ENCODE results near the gene PIP5K1C. TPM values are rescaled to one million over a fixed set of nuclear protein-coding genes. Genes with fewer than 3 reads are reported as not detected.
A peak's percentile ranks its signal among the peaks of the same experiment; 100 is the strongest.

Gene PIP5K1C
- total and polyA plus RNA-seq, 9 of the 15 experiments (the other 6 are each of a cell fraction or from before 2014, with no cell fraction given), result 0.38 to 22.1 (median 4.1) TPM

DNA sequence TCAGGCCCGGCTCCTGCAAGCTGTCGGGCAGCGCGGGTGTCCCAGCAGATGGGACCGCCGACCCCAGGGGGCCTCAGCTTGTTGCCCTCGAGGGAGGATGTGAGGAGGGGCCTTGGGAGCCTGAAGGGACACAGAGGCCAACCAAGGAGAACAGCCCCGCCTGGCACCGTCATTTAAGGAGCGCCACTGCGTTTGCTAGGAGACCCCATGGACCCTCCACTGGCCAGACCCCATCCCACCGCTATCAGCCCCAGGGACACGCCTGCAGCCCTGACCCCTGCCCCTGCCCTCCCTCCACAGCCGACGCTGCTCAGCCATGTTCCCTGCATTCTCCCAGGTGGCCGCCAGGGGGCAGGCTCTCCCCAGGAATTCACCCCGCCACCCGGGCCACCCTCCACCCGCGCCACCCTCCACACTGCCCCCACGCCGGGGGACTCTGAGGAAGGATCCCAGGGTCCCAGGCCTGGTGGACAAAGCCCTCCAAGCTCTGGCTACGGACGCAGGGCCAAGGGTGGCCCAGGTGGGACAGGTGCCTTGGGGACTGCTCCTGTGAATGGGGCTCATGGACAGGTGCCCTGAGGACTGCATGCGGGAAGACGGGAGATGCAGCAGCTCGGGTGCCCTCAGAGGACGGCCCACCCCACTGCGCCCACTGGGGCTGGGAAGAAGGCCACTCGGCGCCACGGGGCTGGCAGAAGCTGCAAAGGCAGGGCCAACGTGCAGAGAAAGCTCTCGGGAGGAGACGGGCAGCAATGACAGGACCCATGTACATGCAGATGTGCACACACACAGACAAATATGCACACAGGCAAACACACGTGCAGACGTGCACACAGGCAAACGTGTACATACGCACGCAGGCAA lies 34.4 kb downstream of the PIP5K1C start (continued):
- TF ChIP-seq NONO (IDR thresholded peaks at IDR 0.05; ENCODE audit: low read depth in 2 of 2, low read length in 1 of 2) (no peak), CBX1 (IDR thresholded peaks at IDR 0.05; ENCODE audit: low read depth) (0 out of 2 replicates have a peak, but pooled peaks have one; percentile 25), ZNF263 (CRISPR knock-in tag; IDR thresholded peaks at IDR 0.05; ENCODE audit: borderline replicate concordance) (peak; percentile 40; the same call in 1 of the 2 replicates), LCOR (CRISPR knock-in tag; IDR thresholded peaks at IDR 0.05) (no peak), KDM2B (CRISPR knock-in tag; IDR thresholded peaks at IDR 0.05) (no peak)
- TF ChIP-seq, protein P1, sequence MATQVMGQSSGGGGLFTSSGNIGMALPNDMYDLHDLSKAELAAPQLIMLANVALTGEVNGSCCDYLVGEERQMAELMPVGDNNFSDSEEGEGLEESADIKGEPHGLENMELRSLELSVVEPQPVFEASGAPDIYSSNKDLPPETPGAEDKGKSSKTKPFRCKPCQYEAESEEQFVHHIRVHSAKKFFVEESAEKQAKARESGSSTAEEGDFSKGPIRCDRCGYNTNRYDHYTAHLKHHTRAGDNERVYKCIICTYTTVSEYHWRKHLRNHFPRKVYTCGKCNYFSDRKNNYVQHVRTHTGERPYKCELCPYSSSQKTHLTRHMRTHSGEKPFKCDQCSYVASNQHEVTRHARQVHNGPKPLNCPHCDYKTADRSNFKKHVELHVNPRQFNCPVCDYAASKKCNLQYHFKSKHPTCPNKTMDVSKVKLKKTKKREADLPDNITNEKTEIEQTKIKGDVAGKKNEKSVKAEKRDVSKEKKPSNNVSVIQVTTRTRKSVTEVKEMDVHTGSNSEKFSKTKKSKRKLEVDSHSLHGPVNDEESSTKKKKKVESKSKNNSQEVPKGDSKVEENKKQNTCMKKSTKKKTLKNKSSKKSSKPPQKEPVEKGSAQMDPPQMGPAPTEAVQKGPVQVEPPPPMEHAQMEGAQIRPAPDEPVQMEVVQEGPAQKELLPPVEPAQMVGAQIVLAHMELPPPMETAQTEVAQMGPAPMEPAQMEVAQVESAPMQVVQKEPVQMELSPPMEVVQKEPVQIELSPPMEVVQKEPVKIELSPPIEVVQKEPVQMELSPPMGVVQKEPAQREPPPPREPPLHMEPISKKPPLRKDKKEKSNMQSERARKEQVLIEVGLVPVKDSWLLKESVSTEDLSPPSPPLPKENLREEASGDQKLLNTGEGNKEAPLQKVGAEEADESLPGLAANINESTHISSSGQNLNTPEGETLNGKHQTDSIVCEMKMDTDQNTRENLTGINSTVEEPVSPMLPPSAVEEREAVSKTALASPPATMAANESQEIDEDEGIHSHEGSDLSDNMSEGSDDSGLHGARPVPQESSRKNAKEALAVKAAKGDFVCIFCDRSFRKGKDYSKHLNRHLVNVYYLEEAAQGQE (IDR thresholded peaks at IDR 0.05; ENCODE audit: borderline replicate concordance), result peak; percentile 86
- TF ChIP-seq, protein P1 (CRISPR knock-in tag; IDR thresholded peaks at IDR 0.05; ENCODE audit: low read depth), result no peak
- TF ChIP-seq, protein P2, sequence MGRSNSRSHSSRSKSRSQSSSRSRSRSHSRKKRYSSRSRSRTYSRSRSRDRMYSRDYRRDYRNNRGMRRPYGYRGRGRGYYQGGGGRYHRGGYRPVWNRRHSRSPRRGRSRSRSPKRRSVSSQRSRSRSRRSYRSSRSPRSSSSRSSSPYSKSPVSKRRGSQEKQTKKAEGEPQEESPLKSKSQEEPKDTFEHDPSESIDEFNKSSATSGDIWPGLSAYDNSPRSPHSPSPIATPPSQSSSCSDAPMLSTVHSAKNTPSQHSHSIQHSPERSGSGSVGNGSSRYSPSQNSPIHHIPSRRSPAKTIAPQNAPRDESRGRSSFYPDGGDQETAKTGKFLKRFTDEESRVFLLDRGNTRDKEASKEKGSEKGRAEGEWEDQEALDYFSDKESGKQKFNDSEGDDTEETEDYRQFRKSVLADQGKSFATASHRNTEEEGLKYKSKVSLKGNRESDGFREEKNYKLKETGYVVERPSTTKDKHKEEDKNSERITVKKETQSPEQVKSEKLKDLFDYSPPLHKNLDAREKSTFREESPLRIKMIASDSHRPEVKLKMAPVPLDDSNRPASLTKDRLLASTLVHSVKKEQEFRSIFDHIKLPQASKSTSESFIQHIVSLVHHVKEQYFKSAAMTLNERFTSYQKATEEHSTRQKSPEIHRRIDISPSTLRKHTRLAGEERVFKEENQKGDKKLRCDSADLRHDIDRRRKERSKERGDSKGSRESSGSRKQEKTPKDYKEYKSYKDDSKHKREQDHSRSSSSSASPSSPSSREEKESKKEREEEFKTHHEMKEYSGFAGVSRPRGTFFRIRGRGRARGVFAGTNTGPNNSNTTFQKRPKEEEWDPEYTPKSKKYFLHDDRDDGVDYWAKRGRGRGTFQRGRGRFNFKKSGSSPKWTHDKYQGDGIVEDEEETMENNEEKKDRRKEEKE (IDR thresholded peaks at IDR 0.05; ENCODE audit: borderline replicate concordance in 1 of 2, control insufficient read depth in 1 of 2, low read depth in 2 of 2, low read length in 1 of 2), result no peak
- TF ChIP-seq, protein P3, sequence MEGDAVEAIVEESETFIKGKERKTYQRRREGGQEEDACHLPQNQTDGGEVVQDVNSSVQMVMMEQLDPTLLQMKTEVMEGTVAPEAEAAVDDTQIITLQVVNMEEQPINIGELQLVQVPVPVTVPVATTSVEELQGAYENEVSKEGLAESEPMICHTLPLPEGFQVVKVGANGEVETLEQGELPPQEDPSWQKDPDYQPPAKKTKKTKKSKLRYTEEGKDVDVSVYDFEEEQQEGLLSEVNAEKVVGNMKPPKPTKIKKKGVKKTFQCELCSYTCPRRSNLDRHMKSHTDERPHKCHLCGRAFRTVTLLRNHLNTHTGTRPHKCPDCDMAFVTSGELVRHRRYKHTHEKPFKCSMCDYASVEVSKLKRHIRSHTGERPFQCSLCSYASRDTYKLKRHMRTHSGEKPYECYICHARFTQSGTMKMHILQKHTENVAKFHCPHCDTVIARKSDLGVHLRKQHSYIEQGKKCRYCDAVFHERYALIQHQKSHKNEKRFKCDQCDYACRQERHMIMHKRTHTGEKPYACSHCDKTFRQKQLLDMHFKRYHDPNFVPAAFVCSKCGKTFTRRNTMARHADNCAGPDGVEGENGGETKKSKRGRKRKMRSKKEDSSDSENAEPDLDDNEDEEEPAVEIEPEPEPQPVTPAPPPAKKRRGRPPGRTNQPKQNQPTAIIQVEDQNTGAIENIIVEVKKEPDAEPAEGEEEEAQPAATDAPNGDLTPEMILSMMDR (IDR thresholded peaks at IDR 0.05 in 2 of 3, conservative IDR thresholded peaks at IDR 0.05 in 1 of 3; ENCODE audit: insufficient read depth in 2 of 3, low read depth in 1 of 3, low read length in 3 of 3), result peak; percentile 86 to 91 (median 87)
- TF ChIP-seq, protein P4, sequence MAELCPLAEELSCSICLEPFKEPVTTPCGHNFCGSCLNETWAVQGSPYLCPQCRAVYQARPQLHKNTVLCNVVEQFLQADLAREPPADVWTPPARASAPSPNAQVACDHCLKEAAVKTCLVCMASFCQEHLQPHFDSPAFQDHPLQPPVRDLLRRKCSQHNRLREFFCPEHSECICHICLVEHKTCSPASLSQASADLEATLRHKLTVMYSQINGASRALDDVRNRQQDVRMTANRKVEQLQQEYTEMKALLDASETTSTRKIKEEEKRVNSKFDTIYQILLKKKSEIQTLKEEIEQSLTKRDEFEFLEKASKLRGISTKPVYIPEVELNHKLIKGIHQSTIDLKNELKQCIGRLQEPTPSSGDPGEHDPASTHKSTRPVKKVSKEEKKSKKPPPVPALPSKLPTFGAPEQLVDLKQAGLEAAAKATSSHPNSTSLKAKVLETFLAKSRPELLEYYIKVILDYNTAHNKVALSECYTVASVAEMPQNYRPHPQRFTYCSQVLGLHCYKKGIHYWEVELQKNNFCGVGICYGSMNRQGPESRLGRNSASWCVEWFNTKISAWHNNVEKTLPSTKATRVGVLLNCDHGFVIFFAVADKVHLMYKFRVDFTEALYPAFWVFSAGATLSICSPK (IDR thresholded peaks at IDR 0.05; ENCODE audit: borderline replicate concordance), result no peak
